Limb (tissue), 2 donors: Measurements from ENCODE around the gene NCOR2.
A peak's percentile ranks its signal among the peaks of the same experiment; 100 is the strongest.

Source experiments
- DNase-seq, 2 donors: peaks; one replicate each; pipeline ENCODE4 v3.0.0-alpha.2; 2016; ENCODE audit errors: extremely low spot score in 2 of 2

NCOR2 gene

GRCh38 chr12:124560146-124560890 lies 7.1 kb downstream of the NCOR2 start:
- no peak for DNase-seq

GRCh38 chr12:124559182-124560017 lies 8.0 kb downstream of the NCOR2 start:
- no peak for DNase-seq

- no peak for DNase-seq
Measured at GRCh38 chr12:124558313-124558712, 9.1 kb downstream of the NCOR2 start.

- no peak for DNase-seq
Measured at GRCh38 chr12:124557518-124558223, 9.7 kb downstream of the NCOR2 start.

GRCh38 chr12:124556896-124557501 lies 10.4 kb downstream of the NCOR2 start:
- DNase-seq: no peak

- DNase-seq: no peak
Measured at GRCh38 chr12:124556074-124556466, 11.3 kb downstream of the NCOR2 start.

- DNase-seq: no peak
Measured at GRCh38 chr12:124555168-124556073, 12.0 kb downstream of the NCOR2 start.

- DNase-seq: no peak
Measured at GRCh38 chr12:124554429-124555029, 12.9 kb downstream of the NCOR2 start.

GRCh38 chr12:124553862-124554428 lies 13.5 kb downstream of the NCOR2 start:
- no peak for DNase-seq

GRCh38 chr12:124551268-124552144 lies 15.9 kb downstream of the NCOR2 start:
- no peak for DNase-seq

GRCh38 chr12:124550123-124551089 lies 17.0 kb downstream of the NCOR2 start:
- DNase-seq: no peak

- no peak for DNase-seq
Measured at GRCh38 chr12:124549629-124550028, 17.8 kb downstream of the NCOR2 start.

GRCh38 chr12:124548854-124549378 lies 18.5 kb downstream of the NCOR2 start:
- peak in 1 of 2 donors; percentile 54 for DNase-seq

GRCh38 chr12:124547626-124548025 lies 19.8 kb downstream of the NCOR2 start:
- DNase-seq: no peak

- no peak for DNase-seq
Measured at GRCh38 chr12:124545508-124546418, 21.6 kb downstream of the NCOR2 start.

GRCh38 chr12:124544983-124545382 lies 22.4 kb downstream of the NCOR2 start:
- no peak for DNase-seq
